ENCODE results near the gene MAVS.

DNA sequence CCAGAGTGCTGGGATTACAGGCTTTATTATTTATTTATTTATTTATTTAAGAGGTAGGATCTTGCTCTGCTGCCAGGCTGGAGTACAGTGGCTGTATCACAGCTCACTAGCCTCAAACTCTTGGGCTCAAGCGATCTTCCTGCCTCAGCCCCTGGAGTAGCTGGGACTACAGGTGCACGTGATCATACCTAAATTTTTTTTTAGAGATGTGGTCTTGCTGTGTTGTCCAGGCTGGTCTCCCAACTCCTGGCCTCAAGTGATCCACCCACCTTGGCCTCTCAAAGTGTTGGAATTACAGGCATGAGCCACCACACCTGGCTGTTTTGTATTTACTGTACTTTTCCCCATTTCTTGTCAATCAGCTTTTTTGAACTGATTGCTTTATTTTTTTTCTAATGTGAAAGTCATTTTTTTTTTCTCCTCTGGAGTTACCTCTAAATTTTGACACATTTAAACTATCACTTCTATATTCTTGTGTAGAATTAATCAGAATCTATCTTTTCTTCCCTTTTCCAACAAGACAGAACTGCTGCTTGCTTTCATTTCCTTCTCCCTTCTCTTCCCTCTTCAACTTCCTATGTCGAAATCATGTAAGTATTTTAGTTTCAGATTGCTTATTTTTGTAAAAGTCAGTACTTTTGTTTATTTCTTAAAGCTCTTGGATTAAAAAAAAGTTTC, 54.5 kb downstream of the MAVS start:
- TF ChIP-seq, protein P1, sequence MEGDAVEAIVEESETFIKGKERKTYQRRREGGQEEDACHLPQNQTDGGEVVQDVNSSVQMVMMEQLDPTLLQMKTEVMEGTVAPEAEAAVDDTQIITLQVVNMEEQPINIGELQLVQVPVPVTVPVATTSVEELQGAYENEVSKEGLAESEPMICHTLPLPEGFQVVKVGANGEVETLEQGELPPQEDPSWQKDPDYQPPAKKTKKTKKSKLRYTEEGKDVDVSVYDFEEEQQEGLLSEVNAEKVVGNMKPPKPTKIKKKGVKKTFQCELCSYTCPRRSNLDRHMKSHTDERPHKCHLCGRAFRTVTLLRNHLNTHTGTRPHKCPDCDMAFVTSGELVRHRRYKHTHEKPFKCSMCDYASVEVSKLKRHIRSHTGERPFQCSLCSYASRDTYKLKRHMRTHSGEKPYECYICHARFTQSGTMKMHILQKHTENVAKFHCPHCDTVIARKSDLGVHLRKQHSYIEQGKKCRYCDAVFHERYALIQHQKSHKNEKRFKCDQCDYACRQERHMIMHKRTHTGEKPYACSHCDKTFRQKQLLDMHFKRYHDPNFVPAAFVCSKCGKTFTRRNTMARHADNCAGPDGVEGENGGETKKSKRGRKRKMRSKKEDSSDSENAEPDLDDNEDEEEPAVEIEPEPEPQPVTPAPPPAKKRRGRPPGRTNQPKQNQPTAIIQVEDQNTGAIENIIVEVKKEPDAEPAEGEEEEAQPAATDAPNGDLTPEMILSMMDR (IDR thresholded peaks at IDR 0.05 in 2 of 3, conservative IDR thresholded peaks at IDR 0.05 in 1 of 3; ENCODE audit: insufficient read depth in 2 of 3, low read depth in 1 of 3, low read length in 3 of 3) = no peak
- TF ChIP-seq, protein P2, sequence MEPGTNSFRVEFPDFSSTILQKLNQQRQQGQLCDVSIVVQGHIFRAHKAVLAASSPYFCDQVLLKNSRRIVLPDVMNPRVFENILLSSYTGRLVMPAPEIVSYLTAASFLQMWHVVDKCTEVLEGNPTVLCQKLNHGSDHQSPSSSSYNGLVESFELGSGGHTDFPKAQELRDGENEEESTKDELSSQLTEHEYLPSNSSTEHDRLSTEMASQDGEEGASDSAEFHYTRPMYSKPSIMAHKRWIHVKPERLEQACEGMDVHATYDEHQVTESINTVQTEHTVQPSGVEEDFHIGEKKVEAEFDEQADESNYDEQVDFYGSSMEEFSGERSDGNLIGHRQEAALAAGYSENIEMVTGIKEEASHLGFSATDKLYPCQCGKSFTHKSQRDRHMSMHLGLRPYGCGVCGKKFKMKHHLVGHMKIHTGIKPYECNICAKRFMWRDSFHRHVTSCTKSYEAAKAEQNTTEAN (CRISPR knock-in tag; IDR thresholded peaks at IDR 0.05) = no peak
- no peak for TF ChIP-seq ZFPM2 (CRISPR knock-in tag; IDR thresholded peaks at IDR 0.05)
- TF ChIP-seq NFATC3 (IDR thresholded peaks at IDR 0.05) = no peak
